Panc1 (cell line): ENCODE results near the gene STX2. TPM values are rescaled to one million over a fixed set of nuclear protein-coding genes. Genes with fewer than 3 reads are reported as not detected.
A peak's percentile ranks its signal among the peaks of the same experiment; 100 is the strongest.

Source experiments
- ATAC-seq: fragments of 200-7000 bp; cut with Tn5 transposase; 2 replicates; pipeline ENCODE4 v1.9.1; 2020; ENCODE audit warnings: mild to moderate bottlenecking, moderate library complexity
- BruUV-seq: library from RNA; stranded (reverse); fragments of 400-500 nt; replicated peaks from 2 replicates; lab custom pipeline; 2021; lab: Mats Ljungman, UMichigan
- CTCF ChIA-PET: fragments of 300-600 bp; sonication (Branson Sonifier 250); formaldehyde crosslinking; loops from one replicate; lab custom pipeline; 2022; ENCODE audit warnings: antibody characterized with exemption; lab: Charles Lee
- POLR2A ChIA-PET: fragments of 300-600 bp; sonication (Branson Sonifier 250); formaldehyde crosslinking; loops from one replicate; lab custom pipeline; 2022; ENCODE audit warnings: antibody characterized with exemption; lab: Charles Lee
- DNase-seq: peaks from one replicate; pipeline ENCODE4 v3.0.0-alpha.2; 2010; ENCODE audit warnings: low read depth, low spot score
- H3K27ac ChIP-seq: 2 replicates; pipeline ENCODE4 v1.5.1; 2011; ENCODE audit warnings: mild to moderate bottlenecking, low read length, inconsistent platforms
- H3K27me3 ChIP-seq: fragments of 200-500 bp; sonication (Bioruptor generic); 2 replicates; pipeline ENCODE4 v1.6.0; 2014; ENCODE audit warnings: low read length, inconsistent platforms; ENCODE audit not compliant: control insufficient read depth, insufficient read depth
- H3K36me3 ChIP-seq: fragments of 200-500 bp; sonication (Bioruptor generic); 2 replicates; pipeline ENCODE4 v1.5.1; 2014; ENCODE audit warnings: inconsistent platforms, mild to moderate bottlenecking, low read length, moderate library complexity; ENCODE audit not compliant: control insufficient read depth, insufficient read depth
- H3K4me1 ChIP-seq: 2 replicates; pipeline ENCODE4 v1.5.1; 2011; ENCODE audit warnings: inconsistent platforms, mild to moderate bottlenecking, low read length, moderate library complexity; ENCODE audit not compliant: control insufficient read depth, insufficient read depth
- H3K4me3 ChIP-seq, 2 experiments: 2 replicates each; pipeline ENCODE4 v1.5.1; 2011 to 2012; ENCODE audit warnings: low read depth in 2 of 2, low read length in 2 of 2, mild to moderate bottlenecking in 2 of 2, inconsistent platforms in 1 of 2, moderate library complexity in 1 of 2
- H3K9me3 ChIP-seq: fragments of 200-500 bp; sonication (Bioruptor generic); 2 replicates; pipeline ENCODE4 v1.5.1; 2014; ENCODE audit warnings: low read depth, mild to moderate bottlenecking, inconsistent platforms, low read length, moderate library complexity; ENCODE audit not compliant: control insufficient read depth, insufficient read depth
- POLR2AphosphoS5 ChIP-seq: IDR thresholded peaks from 2 replicates; pipeline ENCODE4 v1.6.1; 2012; ENCODE audit warnings: mild to moderate bottlenecking, low read depth, low read length, moderate library complexity
- REST ChIP-seq, 2 experiments: IDR thresholded peaks; 2 replicates each; pipeline ENCODE4 v1.6.1; 2011 to 2012; ENCODE audit warnings: low read depth in 2 of 2, control low read depth in 1 of 2, low read length in 1 of 2, mild to moderate bottlenecking in 1 of 2, moderate library complexity in 1 of 2; ENCODE audit not compliant: insufficient read depth in 1 of 2
- SIN3A ChIP-seq: IDR thresholded peaks from 2 replicates; pipeline ENCODE4 v1.6.1; 2012; ENCODE audit warnings: low read depth, mild to moderate bottlenecking, low read length, moderate library complexity, borderline replicate concordance; ENCODE audit not compliant: insufficient read depth
- TCF7L2 ChIP-seq: IDR thresholded peaks from 2 replicates; pipeline ENCODE4 v1.6.1; 2011; ENCODE audit warnings: mild to moderate bottlenecking, low read depth, low read length, inconsistent platforms
- in situ Hi-C: cut with HindIII; loops from 2 replicates; pipeline ENCODE4 v1.10.0; 2016; ENCODE audit warnings: low sequenced_read_pairs, low pct_unique_long_range_greater_than_20kb
- intact Hi-C: fragments of 100-400 bp; cut with micrococcal nuclease; formaldehyde crosslinking; loops from one replicate; pipeline ENCODE4 v1.10.0; 2022; ENCODE audit not compliant: unreplicated experiment
- total RNA-seq: library from RNA; stranded (reverse); gene quantifications from one replicate; pipeline ENCODE4 v1.2.1, GENCODE V29; 2021; ENCODE audit not compliant: unreplicated experiment
- TF ChIP-seq, protein P1 (sequence below): fragments of 450-650 bp; IDR thresholded peaks from 2 replicates; pipeline ENCODE4 v1.5.1; 2017; ENCODE audit warnings: mild to moderate bottlenecking

The STX2 gene
- total RNA-seq, 1 experiment from 2014 or later, result 34.0 TPM

- Histone ChIP-seq H3K36me3 (no peaks in the 10 kb centered on the region), H3K4me1 (no peaks in the 10 kb centered on the region), H3K27ac (no peak overlapping the region), H3K27me3 (no peaks in the 10 kb centered on the region), H3K4me3 (no peak overlapping the region), H3K9me3 (no peaks in the 10 kb centered on the region)
- intact Hi-C loops (no loop called here), in situ Hi-C loops (no loop called here)
- no TSS peak for BruUV-seq
- ATAC-seq (no peak), DNase-seq (peak; percentile 22)
- TF ChIP-seq TCF7L2, result no peak
- TF ChIP-seq, protein P1, sequence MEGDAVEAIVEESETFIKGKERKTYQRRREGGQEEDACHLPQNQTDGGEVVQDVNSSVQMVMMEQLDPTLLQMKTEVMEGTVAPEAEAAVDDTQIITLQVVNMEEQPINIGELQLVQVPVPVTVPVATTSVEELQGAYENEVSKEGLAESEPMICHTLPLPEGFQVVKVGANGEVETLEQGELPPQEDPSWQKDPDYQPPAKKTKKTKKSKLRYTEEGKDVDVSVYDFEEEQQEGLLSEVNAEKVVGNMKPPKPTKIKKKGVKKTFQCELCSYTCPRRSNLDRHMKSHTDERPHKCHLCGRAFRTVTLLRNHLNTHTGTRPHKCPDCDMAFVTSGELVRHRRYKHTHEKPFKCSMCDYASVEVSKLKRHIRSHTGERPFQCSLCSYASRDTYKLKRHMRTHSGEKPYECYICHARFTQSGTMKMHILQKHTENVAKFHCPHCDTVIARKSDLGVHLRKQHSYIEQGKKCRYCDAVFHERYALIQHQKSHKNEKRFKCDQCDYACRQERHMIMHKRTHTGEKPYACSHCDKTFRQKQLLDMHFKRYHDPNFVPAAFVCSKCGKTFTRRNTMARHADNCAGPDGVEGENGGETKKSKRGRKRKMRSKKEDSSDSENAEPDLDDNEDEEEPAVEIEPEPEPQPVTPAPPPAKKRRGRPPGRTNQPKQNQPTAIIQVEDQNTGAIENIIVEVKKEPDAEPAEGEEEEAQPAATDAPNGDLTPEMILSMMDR, result no peak
- no peak for TF ChIP-seq SIN3A
- TF ChIP-seq POLR2AphosphoS5, result no peak
- no peak for TF ChIP-seq REST (IDR thresholded peaks at IDR 0.05; ENCODE audit: insufficient read depth in 1 of 2, low read depth in 2 of 2, low read length in 1 of 2)
- ChIA-PET POLR2A (no interaction called here), CTCF (no interaction called here)
Measured at GRCh38 chr12:130764475-130765185, 74.4 kb downstream of the STX2 start.

- Histone ChIP-seq H3K36me3 (no peaks in the 10 kb centered on the region), H3K4me1 (no peaks in the 10 kb centered on the region), H3K27me3 (no peaks in the 10 kb centered on the region), H3K4me3 (no peak overlapping the region), H3K27ac (no peak overlapping the region), H3K9me3 (no peaks in the 10 kb centered on the region)
- ATAC-seq (no peak), DNase-seq (no peak)
- ChIA-PET CTCF (no interaction called here), POLR2A (no interaction called here)
- BruUV-seq, result no TSS peak
- intact Hi-C loops, result no loop called here
- TF ChIP-seq SIN3A, result no peak
- TF ChIP-seq POLR2AphosphoS5, result no peak
- TF ChIP-seq, protein P1, result no peak
- TF ChIP-seq REST (IDR thresholded peaks at IDR 0.05; ENCODE audit: insufficient read depth in 1 of 2, low read depth in 2 of 2, low read length in 1 of 2), result no peak
- TF ChIP-seq TCF7L2, result no peak
- in situ Hi-C loops, result no loop called here
Measured at GRCh38 chr12:130764073-130764472, 75.0 kb downstream of the STX2 start.
